ENCODE results near the gene ACAD8.
A peak's percentile ranks its signal among the peaks of the same experiment; 100 is the strongest.

GRCh38 chr11:134224710-134225664, 28.4 kb upstream of the ACAD8 start:
- TF ChIP-seq POLR2AphosphoS5 (IDR thresholded peaks at IDR 0.05), result peak in 1 of 4 donors; percentile 32
- no peak for TF ChIP-seq CTCF (IDR thresholded peaks at IDR 0.05)
- TF ChIP-seq POLR2A (IDR thresholded peaks at IDR 0.05), result no peak
